Natural killer cell (primary cell): ENCODE results near the gene RPAP2. TPM values are rescaled to one million over a fixed set of nuclear protein-coding genes. Genes with fewer than 3 reads are reported as not detected.
A peak's percentile ranks its signal among the peaks of the same experiment; 100 is the strongest.
"Not testable (repeated sequence)": the region's sequence is repeated elsewhere in the genome, so short reads cannot be mapped to it uniquely, and the experiment has no call there.

Experiments used
- ATAC-seq, 3 donors: fragments of 150-1000 bp in 2 of 3; fragments of 200-7000 bp in 1 of 3; cut with Tn5 transposase; 1 replicate in 1 of 3; 2 replicates in 2 of 3; pipeline ENCODE4 v1.10.0; 2021; ENCODE audit warnings: mild to moderate bottlenecking in 2 of 3, moderate library complexity in 2 of 3
- DNase-seq, 2 donors: peaks; one replicate each; pipeline versions ENCODE4 v3.0.0 to v3.0.0-alpha.2; 2013 to 2021; ENCODE audit warnings: mixed read lengths in 1 of 2
- H3K27ac ChIP-seq: one replicate; pipeline ENCODE4 v1.5.1; 2013; ENCODE audit warnings: mild to moderate bottlenecking, low read length
- H3K27me3 ChIP-seq: one replicate; pipeline ENCODE4 v1.6.1; 2013; ENCODE audit warnings: low read length; ENCODE audit not compliant: control insufficient read depth, insufficient read depth
- H3K36me3 ChIP-seq: one replicate; pipeline ENCODE4 v1.6.1; 2013; ENCODE audit warnings: low read length; ENCODE audit not compliant: control insufficient read depth, insufficient read depth
- H3K4me1 ChIP-seq: one replicate; pipeline ENCODE4 v1.6.1; 2013; ENCODE audit warnings: low read length; ENCODE audit not compliant: control insufficient read depth, insufficient read depth
- H3K4me3 ChIP-seq: one replicate; pipeline ENCODE4 v1.5.1; 2013; ENCODE audit warnings: low read length
- H3K9me3 ChIP-seq: one replicate; pipeline ENCODE4 v1.6.1; 2013; ENCODE audit warnings: low read length; ENCODE audit not compliant: control insufficient read depth, insufficient read depth
- H3K27ac Mint-ChIP-seq, 2 donors: one replicate each; pipeline ENCODE4 v1.8.0; 2022; ENCODE audit warnings: mild to moderate bottlenecking in 2 of 2, mixed read lengths in 2 of 2, moderate library complexity in 1 of 2
- H3K27me3 Mint-ChIP-seq, 2 donors: one replicate each; pipeline ENCODE4 v1.8.0; 2022; ENCODE audit warnings: low read depth in 2 of 2, mixed read lengths in 2 of 2
- H3K36me3 Mint-ChIP-seq: one replicate; pipeline ENCODE4 v1.8.0; 2022; ENCODE audit warnings: mixed read lengths
- H3K4me1 Mint-ChIP-seq, 2 donors: one replicate each; pipeline ENCODE4 v1.8.0; 2022; ENCODE audit warnings: mixed read lengths in 2 of 2
- H3K4me3 Mint-ChIP-seq: one replicate; pipeline ENCODE4 v1.8.0; 2022; ENCODE audit warnings: mild to moderate bottlenecking, moderate library complexity, mixed read lengths
- H3K9me3 Mint-ChIP-seq, 2 donors: one replicate each; pipeline ENCODE4 v1.8.0; 2022; ENCODE audit warnings: mixed read lengths in 2 of 2
- WGBS: methylation state at CpG from one replicate; pipeline ENCODE4 v1.1.7; 2013; ENCODE audit warnings: missing lambda C conversion rate; ENCODE audit not compliant: insufficient coverage; 5-methylcytosine and 5-hydroxymethylcytosine counted together
- intact Hi-C: fragments of 100-400 bp; cut with micrococcal nuclease; formaldehyde crosslinking; loops from one replicate; pipeline ENCODE4 v1.14.2; 2022
- total RNA-seq, 4 donors: library from RNA; stranded (reverse); fragments of 120-200 nt in 1 of 4; gene quantifications; one replicate each; pipeline versions ENCODE4 v1.2.3 to v1.2.4, GENCODE V29; 2013 to 2022
- TF ChIP-seq, protein P1 (sequence below): fragments of 200-600 bp; IDR thresholded peaks from one replicate; pipeline ENCODE4 v1.8.0; 2022; ENCODE audit warnings: antibody characterized with exemption

Gene RPAP2
- total RNA-seq, 3 donors from 2014 or later (not counting 1 experiment from before 2014, with no cell fraction given): 39.4 to 45.7 (median 39.8) TPM

DNA sequence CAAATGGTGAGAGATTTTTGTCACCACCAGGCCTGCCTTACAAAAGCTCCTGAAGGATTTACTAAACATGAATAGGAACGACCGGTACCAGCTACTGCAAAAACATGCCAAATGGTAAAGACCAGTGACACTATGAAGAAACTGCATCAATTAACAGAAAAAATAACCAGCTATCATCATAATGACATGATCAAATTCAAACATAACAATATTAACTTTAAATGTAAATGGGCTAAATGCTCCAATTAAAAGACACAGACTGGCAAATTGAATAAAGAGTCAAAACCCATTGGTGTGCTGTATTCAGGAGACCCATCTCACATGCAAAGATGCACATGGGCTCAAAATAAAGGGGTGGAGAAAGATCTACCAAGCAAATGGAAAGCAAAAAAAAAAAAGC lies 17.4 kb upstream of the RPAP2 start:
- H3K27ac ChIP-seq, H3K27me3 Mint-ChIP-seq, H3K4me1 ChIP-seq, intact Hi-C loops, H3K9me3 ChIP-seq, H3K4me3 Mint-ChIP-seq, DNase-seq, ATAC-seq, H3K27me3 ChIP-seq, H3K4me3 ChIP-seq, H3K27ac Mint-ChIP-seq, H3K9me3 Mint-ChIP-seq: not testable (repeated sequence)
- H3K36me3 ChIP-seq: peaks cover 15% of the 10 kb centered on the region
- H3K4me1 Mint-ChIP-seq: peaks cover 30% of the 10 kb centered on the region in 2 donors
- WGBS: 92% methylated on average over 2 of the region's 2 CpGs
- peaks cover 36% of the 10 kb centered on the region for H3K36me3 Mint-ChIP-seq

DNA sequence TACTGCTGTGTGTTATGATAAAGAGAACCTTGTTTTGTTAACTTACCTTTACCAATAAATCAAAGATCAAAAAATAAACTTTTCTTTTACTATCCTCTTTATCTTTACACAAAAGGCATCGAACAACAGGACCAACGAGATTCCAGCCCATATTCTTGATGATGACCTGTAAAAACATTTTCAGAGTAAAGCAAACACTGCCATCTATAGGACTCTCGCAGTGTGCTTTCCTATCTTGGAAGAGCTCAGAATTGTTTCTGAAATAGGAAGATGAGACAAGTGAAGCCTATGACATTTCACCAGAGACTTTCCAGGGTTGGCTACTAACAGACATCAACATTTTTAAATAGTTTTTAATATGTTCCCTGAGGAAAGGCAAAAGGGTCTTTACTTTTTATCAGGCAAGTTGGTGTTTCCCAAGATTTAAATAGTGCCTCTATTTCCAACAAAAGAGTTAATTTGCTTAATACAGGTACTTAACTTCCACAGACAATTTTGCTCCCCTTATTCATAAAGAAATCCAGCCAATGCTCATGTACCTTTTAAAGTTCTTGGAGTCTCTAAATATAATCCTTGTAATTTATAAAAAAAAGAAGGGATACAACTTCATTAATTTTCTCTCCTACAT lies 7.4 kb upstream of the RPAP2 start:
- Mint-ChIP-seq H3K36me3 (peaks cover 20% of the 10 kb centered on the region), H3K4me3 (no peak overlapping the region), H3K27me3 (no peaks in the 10 kb centered on the region), H3K27ac (no peak overlapping the region), H3K9me3 (no peaks in the 10 kb centered on the region), H3K4me1 (peaks cover 5 to 16% of the 10 kb centered on the region in 2 donors)
- H3K9me3 ChIP-seq: no peaks in the 10 kb centered on the region
- no peak overlapping the region for H3K27ac ChIP-seq
- H3K4me3 ChIP-seq: no peak overlapping the region
- DNase-seq (peak in 1 of 2 donors; percentile 55), ATAC-seq (peak in 2 of 3 donors; percentile 42 to 60)
- H3K36me3 ChIP-seq: peaks cover 41% of the 10 kb centered on the region
- H3K4me1 ChIP-seq: no peaks in the 10 kb centered on the region
- no peaks in the 10 kb centered on the region for H3K27me3 ChIP-seq
- 50% methylated on average over 3 of the region's 3 CpGs for WGBS
- intact Hi-C loops: loop anchor here (1.0 to 10.0 kb wide), 2 partner anchors 294 to 1007 kb away; no protein-coding TSS in a partner anchor
- TF ChIP-seq, protein P1, sequence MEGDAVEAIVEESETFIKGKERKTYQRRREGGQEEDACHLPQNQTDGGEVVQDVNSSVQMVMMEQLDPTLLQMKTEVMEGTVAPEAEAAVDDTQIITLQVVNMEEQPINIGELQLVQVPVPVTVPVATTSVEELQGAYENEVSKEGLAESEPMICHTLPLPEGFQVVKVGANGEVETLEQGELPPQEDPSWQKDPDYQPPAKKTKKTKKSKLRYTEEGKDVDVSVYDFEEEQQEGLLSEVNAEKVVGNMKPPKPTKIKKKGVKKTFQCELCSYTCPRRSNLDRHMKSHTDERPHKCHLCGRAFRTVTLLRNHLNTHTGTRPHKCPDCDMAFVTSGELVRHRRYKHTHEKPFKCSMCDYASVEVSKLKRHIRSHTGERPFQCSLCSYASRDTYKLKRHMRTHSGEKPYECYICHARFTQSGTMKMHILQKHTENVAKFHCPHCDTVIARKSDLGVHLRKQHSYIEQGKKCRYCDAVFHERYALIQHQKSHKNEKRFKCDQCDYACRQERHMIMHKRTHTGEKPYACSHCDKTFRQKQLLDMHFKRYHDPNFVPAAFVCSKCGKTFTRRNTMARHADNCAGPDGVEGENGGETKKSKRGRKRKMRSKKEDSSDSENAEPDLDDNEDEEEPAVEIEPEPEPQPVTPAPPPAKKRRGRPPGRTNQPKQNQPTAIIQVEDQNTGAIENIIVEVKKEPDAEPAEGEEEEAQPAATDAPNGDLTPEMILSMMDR: peak; percentile 47

DNA sequence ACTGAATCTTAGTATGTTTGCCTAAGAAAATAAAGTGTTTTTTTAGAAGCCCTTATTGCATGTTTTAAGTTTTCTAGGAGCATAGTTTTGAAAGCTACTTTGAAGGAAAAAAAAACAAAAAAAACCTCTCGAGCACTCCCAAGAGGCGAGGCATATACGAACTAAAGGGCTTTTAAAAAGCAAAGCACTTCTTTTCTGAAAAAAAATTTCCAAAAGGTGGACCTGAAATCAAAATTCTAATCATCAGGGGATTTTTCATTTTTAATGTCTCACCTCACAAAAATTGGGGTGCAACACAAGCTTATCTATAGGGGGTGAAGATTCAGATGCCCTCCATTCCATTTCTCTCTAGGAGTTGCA lies 666 bp upstream of the RPAP2 start:
- Histone ChIP-seq H3K27me3 (no peaks in the 10 kb centered on the region), H3K9me3 (no peaks in the 10 kb centered on the region), H3K36me3 (peaks cover 25% of the 10 kb centered on the region), H3K4me3 (peak overlapping the region; percentile 83), H3K4me1 (peaks cover 9% of the 10 kb centered on the region), H3K27ac (peak overlapping the region; percentile 91)
- DNase-seq (no peak), ATAC-seq (no peak)
- H3K27ac Mint-ChIP-seq: peak overlapping the region; percentile 95 to 99
- no peaks in the 10 kb centered on the region for H3K27me3 Mint-ChIP-seq
- TF ChIP-seq, protein P1: no peak
- WGBS: 0% methylated on average over 3 of the region's 3 CpGs
- intact Hi-C loops: loop anchor here (2.0 to 10.0 kb wide), 4 partner anchors 19 to 1013 kb away; partner anchors contain the start of gene GFI1
- H3K9me3 Mint-ChIP-seq: no peaks in the 10 kb centered on the region
- peak overlapping the region; percentile 96 for H3K4me3 Mint-ChIP-seq
- peaks cover 13% of the 10 kb centered on the region for H3K36me3 Mint-ChIP-seq
- peaks cover 31 to 41% of the 10 kb centered on the region in 2 donors for H3K4me1 Mint-ChIP-seq

DNA sequence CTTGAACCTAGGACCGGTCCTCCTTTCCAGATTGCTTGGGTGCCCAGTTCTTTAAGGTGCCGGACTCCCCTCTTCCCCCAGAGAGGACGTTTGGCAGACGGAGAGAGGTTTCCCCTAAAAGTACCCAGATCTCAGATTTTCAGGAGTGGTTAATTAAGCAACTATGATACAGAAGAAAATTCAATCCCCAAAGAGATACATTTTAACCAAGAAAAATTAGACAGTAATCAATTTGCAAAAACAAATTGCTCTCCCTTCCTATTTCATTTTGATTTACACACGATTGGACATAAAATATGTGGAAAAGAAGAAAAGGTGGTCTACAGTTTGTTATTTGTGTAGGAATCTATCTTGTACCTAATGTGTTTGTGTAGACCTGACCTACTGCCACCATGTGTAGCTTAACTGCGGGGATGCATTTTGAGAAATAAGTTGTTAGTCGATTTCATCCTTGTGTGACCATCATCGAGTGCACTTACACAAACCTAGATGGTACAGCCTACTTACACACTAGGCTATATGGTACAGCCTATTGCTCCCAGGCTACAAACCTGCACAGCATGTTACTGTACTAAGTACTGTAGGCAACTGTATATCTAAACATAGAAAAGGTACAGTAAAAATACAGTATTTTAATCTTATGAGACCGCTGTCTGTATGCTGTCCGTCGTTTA lies 755 bp downstream of the RPAP2 start:
- Mint-ChIP-seq H3K4me1 (peaks cover 31 to 37% of the 10 kb centered on the region in 2 donors), H3K4me3 (peak overlapping the region; percentile 96), H3K9me3 (no peaks in the 10 kb centered on the region), H3K27ac (peak overlapping the region; percentile 95 to 99), H3K36me3 (peaks cover 19% of the 10 kb centered on the region), H3K27me3 (no peaks in the 10 kb centered on the region)
- Histone ChIP-seq H3K4me1 (peaks cover 9% of the 10 kb centered on the region), H3K4me3 (peak overlapping the region; percentile 83), H3K36me3 (peaks cover 33% of the 10 kb centered on the region), H3K27me3 (no peaks in the 10 kb centered on the region), H3K27ac (peak overlapping the region; percentile 91), H3K9me3 (no peaks in the 10 kb centered on the region)
- WGBS: 64% methylated on average over 9 of the region's 11 CpGs
- intact Hi-C loops: loop anchor here (2.0 to 10.0 kb wide), 4 partner anchors 17 to 1015 kb away; partner anchors contain the start of gene GFI1
- DNase-seq (no peak), ATAC-seq (no peak)
- TF ChIP-seq, protein P1: no peak
